ENCODE results near the gene ABT1. TPM values are rescaled to one million over a fixed set of nuclear protein-coding genes. Genes with fewer than 3 reads are reported as not detected.
A peak's percentile ranks its signal among the peaks of the same experiment; 100 is the strongest.

Gene ABT1
- total RNA-seq, 1 experiment from 2014 or later: 33.7 TPM

DNA sequence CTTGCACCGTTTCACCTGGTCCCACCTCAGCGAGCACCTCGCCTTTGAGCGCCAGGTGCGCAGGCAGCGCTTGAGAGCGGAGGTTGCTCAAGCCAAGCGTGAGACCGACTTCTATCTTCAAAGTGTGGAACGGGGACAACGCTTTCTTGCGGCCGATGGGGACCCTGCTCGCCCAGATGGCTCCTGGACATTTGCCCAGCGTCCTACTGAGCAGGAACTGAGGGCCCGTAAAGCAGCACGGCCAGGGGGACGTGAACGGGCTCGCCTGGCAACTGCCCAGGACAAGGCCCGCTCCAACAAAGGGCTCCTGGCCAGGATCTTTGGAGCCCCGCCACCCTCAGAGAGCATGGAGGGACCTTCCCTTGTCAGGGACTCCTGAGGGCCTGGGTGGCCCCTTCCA lies 1.5 kb downstream of the ABT1 start:
- intact Hi-C loops (cut with micrococcal nuclease): loop anchor here (5.0 kb wide), 1 partner anchor 534 kb away; a partner anchor contains a TSS
- H3K4me1 ChIP-seq (ENCODE audit: insufficient read depth, low read length): peaks cover 10% of the 10 kb centered on the region; the same call in 1 of the 2 replicates
- ATAC-seq: no peak
- DNase-seq: no peak
- H3K4me2 ChIP-seq (ENCODE audit: low read length): peak overlapping the region; percentile 96
- H3K9ac ChIP-seq (ENCODE audit: low read length): 0 out of 2 replicates have a peak overlapping the region, but pooled peaks have one; percentile 96
- TF ChIP-seq EZH2phosphoT487 (IDR thresholded peaks at IDR 0.05; ENCODE audit: borderline replicate concordance, low read length) (no peak), EZH2 (IDR thresholded peaks at IDR 0.05; ENCODE audit: low read length, unreplicated experiment) (no peak)
- TF ChIP-seq, protein P1, sequence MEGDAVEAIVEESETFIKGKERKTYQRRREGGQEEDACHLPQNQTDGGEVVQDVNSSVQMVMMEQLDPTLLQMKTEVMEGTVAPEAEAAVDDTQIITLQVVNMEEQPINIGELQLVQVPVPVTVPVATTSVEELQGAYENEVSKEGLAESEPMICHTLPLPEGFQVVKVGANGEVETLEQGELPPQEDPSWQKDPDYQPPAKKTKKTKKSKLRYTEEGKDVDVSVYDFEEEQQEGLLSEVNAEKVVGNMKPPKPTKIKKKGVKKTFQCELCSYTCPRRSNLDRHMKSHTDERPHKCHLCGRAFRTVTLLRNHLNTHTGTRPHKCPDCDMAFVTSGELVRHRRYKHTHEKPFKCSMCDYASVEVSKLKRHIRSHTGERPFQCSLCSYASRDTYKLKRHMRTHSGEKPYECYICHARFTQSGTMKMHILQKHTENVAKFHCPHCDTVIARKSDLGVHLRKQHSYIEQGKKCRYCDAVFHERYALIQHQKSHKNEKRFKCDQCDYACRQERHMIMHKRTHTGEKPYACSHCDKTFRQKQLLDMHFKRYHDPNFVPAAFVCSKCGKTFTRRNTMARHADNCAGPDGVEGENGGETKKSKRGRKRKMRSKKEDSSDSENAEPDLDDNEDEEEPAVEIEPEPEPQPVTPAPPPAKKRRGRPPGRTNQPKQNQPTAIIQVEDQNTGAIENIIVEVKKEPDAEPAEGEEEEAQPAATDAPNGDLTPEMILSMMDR (conservative IDR thresholded peaks at IDR 0.05; ENCODE audit: low read depth, low read length): no peak
- no TSS peak for BruUV-seq (replicated peaks)
- ChIA-PET CTCF (no interaction called here), POLR2A (ENCODE audit: unreplicated experiment) (no interaction called here)
- peaks cover 12% of the 10 kb centered on the region for H3K36me3 ChIP-seq (ENCODE audit: low read depth, low read length)
- H3F3A ChIP-seq (ENCODE audit: low read length, unreplicated experiment): peaks cover 5% of the 10 kb centered on the region
- no peak overlapping the region for H2AFZ ChIP-seq (ENCODE audit: low read length)
- no peak overlapping the region for H3K27ac ChIP-seq (ENCODE audit: low read length)
- H3K79me2 ChIP-seq (ENCODE audit: low read length): peaks cover 21% of the 10 kb centered on the region
- peak overlapping the region; percentile 99 for H3K4me3 ChIP-seq (ENCODE audit: low read length)
- H3K27me3 ChIP-seq (ENCODE audit: low read length): no peaks in the 10 kb centered on the region
- H3K9me2 ChIP-seq (replicated peaks; ENCODE audit: low read length): no peaks in the 10 kb centered on the region
- H3K9me3 ChIP-seq (ENCODE audit: low read length): no peaks in the 10 kb centered on the region
- H4K20me1 ChIP-seq (ENCODE audit: low read length): no peaks in the 10 kb centered on the region

DNA sequence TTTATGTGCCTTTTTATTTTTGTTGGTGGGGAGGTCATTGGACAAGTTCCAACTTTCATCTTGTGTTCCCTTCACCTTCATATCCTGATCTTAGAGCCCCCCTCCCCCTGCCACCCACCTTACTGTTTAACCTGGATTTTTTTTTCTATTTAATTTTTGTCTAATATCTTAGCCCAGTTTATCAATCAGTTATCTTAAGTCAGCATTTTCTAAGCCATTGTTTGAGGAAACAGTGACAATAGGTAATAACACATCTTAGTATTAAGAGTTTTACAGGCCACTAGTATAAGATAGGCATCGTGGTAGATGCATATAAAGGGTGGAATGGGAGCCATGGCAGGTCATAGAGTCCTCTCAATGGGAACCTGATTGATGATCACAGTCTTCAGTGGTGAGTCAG lies 2.4 kb downstream of the ABT1 start:
- no TSS peak for BruUV-seq (replicated peaks)
- Histone ChIP-seq H2AFZ (ENCODE audit: low read length) (no peak overlapping the region), H4K20me1 (ENCODE audit: low read length) (no peaks in the 10 kb centered on the region), H3F3A (ENCODE audit: low read length, unreplicated experiment) (peaks cover 5% of the 10 kb centered on the region), H3K4me2 (ENCODE audit: low read length) (no peak overlapping the region), H3K4me3 (ENCODE audit: low read length) (no peak overlapping the region), H3K27me3 (ENCODE audit: low read length) (no peaks in the 10 kb centered on the region), H3K36me3 (ENCODE audit: low read depth, low read length) (peaks cover 12% of the 10 kb centered on the region), H3K9me3 (ENCODE audit: low read length) (no peaks in the 10 kb centered on the region), H3K27ac (ENCODE audit: low read length) (no peak overlapping the region), H3K9me2 (replicated peaks; ENCODE audit: low read length) (no peaks in the 10 kb centered on the region), H3K9ac (ENCODE audit: low read length) (no peak overlapping the region), H3K4me1 (ENCODE audit: insufficient read depth, low read length) (peaks cover 10% of the 10 kb centered on the region; the same call in 1 of the 2 replicates), H3K79me2 (ENCODE audit: low read length) (peaks cover 21% of the 10 kb centered on the region)
- TF ChIP-seq, protein P1 (conservative IDR thresholded peaks at IDR 0.05; ENCODE audit: low read depth, low read length): no peak
- no peak for TF ChIP-seq EZH2phosphoT487 (IDR thresholded peaks at IDR 0.05; ENCODE audit: borderline replicate concordance, low read length)
- no peak for TF ChIP-seq EZH2 (IDR thresholded peaks at IDR 0.05; ENCODE audit: low read length, unreplicated experiment)
- intact Hi-C loops (cut with micrococcal nuclease): loop anchor here (5.0 kb wide), 1 partner anchor 533 kb away; a partner anchor contains a TSS
- POLR2A ChIA-PET (ENCODE audit: unreplicated experiment): no interaction called here
- CTCF ChIA-PET: no interaction called here
- ATAC-seq (no peak), DNase-seq (no peak)

DNA sequence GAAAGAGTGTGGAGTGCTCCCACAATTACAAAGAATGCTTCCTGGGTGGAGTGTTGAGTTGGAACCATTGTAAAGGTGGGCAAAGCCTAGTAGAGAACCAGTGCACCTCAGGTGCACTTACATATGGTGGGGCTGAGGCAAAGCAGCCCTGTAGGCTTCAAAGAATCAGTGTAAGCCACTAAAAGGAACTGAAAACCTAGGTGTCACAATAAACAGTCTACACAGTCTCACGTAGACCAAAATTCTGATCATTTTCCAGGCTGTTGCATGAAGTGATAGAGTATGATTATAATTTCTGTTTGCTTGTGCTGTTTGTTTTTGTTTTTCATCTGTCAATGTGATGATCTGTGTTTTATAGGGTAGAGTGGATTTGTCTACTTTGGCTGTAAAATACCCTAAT lies 2.8 kb downstream of the ABT1 start:
- H3K9me3 ChIP-seq (ENCODE audit: low read length): no peaks in the 10 kb centered on the region
- peaks cover 5% of the 10 kb centered on the region for H3F3A ChIP-seq (ENCODE audit: low read length, unreplicated experiment)
- no peaks in the 10 kb centered on the region for H3K27me3 ChIP-seq (ENCODE audit: low read length)
- no peak overlapping the region for H3K27ac ChIP-seq (ENCODE audit: low read length)
- intact Hi-C loops (cut with micrococcal nuclease): loop anchor here (5.0 kb wide), 1 partner anchor 533 kb away; a partner anchor contains a TSS
- POLR2A ChIA-PET (ENCODE audit: unreplicated experiment): no interaction called here
- no peak overlapping the region for H3K4me3 ChIP-seq (ENCODE audit: low read length)
- BruUV-seq (replicated peaks): no TSS peak
- CTCF ChIA-PET: no interaction called here
- no peak overlapping the region for H2AFZ ChIP-seq (ENCODE audit: low read length)
- H3K4me2 ChIP-seq (ENCODE audit: low read length): no peak overlapping the region
- DNase-seq (no peak), ATAC-seq (no peak)
- no peak overlapping the region for H3K9ac ChIP-seq (ENCODE audit: low read length)
- H3K4me1 ChIP-seq (ENCODE audit: insufficient read depth, low read length): peaks cover 10% of the 10 kb centered on the region; the same call in 1 of the 2 replicates
- no peaks in the 10 kb centered on the region for H3K9me2 ChIP-seq (replicated peaks; ENCODE audit: low read length)
- H3K36me3 ChIP-seq (ENCODE audit: low read depth, low read length): peaks cover 12% of the 10 kb centered on the region
- no peak for TF ChIP-seq EZH2phosphoT487 (IDR thresholded peaks at IDR 0.05; ENCODE audit: borderline replicate concordance, low read length)
- TF ChIP-seq, protein P1 (conservative IDR thresholded peaks at IDR 0.05; ENCODE audit: low read depth, low read length): no peak
- no peak for TF ChIP-seq EZH2 (IDR thresholded peaks at IDR 0.05; ENCODE audit: low read length, unreplicated experiment)
- H3K79me2 ChIP-seq (ENCODE audit: low read length): peaks cover 21% of the 10 kb centered on the region
- no peaks in the 10 kb centered on the region for H4K20me1 ChIP-seq (ENCODE audit: low read length)
